ENCODE measurements around the gene NAV1. TPM values are rescaled to one million over a fixed set of nuclear protein-coding genes. Genes with fewer than 3 reads are reported as not detected.
A peak's percentile ranks its signal among the peaks of the same experiment; 100 is the strongest.

NAV1 gene
- total RNA-seq, 2 donors from 2014 or later, result 0.21 to 1.2 TPM

GRCh38 chr1:201553496-201554189, 14.7 kb downstream of the NAV1 start:
- Mint-ChIP-seq H3K4me3 (no peak overlapping the region), H3K27me3 (peaks cover 9 to 18% of the 10 kb centered on the region in 2 donors), H3K36me3 (no peaks in the 10 kb centered on the region), H3K27ac (no peak overlapping the region), H3K4me1 (ENCODE audit: low read depth in 2 of 2) (no peaks in the 10 kb centered on the region), H3K9me3 (no peaks in the 10 kb centered on the region)
- DNase-seq (ENCODE audit: low spot score) (no peak), ATAC-seq (no peak)

GRCh38 chr1:201554190-201554600, 15.3 kb downstream of the NAV1 start:
- no peak overlapping the region for H3K27ac Mint-ChIP-seq
- ATAC-seq, result no peak
- H3K36me3 Mint-ChIP-seq, result no peaks in the 10 kb centered on the region
- no peaks in the 10 kb centered on the region for H3K4me1 Mint-ChIP-seq (ENCODE audit: low read depth in 2 of 2)
- H3K4me3 Mint-ChIP-seq, result no peak overlapping the region
- DNase-seq (ENCODE audit: low spot score), result no peak
- peaks cover 9 to 18% of the 10 kb centered on the region in 2 donors for H3K27me3 Mint-ChIP-seq
- H3K9me3 Mint-ChIP-seq, result no peaks in the 10 kb centered on the region

- peaks cover 3 to 4% of the 10 kb centered on the region in 2 donors for H3K4me1 Mint-ChIP-seq (ENCODE audit: low read depth in 2 of 2)
- no peak overlapping the region for H3K4me3 Mint-ChIP-seq
- no peaks in the 10 kb centered on the region for H3K9me3 Mint-ChIP-seq
- peaks cover 10 to 18% of the 10 kb centered on the region in 2 donors for H3K27me3 Mint-ChIP-seq
- ATAC-seq (no peak), DNase-seq (ENCODE audit: low spot score) (no peak)
- no peak overlapping the region for H3K27ac Mint-ChIP-seq
- H3K36me3 Mint-ChIP-seq, result no peaks in the 10 kb centered on the region
Measured at GRCh38 chr1:201554789-201555592, 16.1 kb downstream of the NAV1 start.

GRCh38 chr1:201555593-201555945, 16.6 kb downstream of the NAV1 start:
- H3K9me3 Mint-ChIP-seq, result no peaks in the 10 kb centered on the region
- peaks cover 11 to 18% of the 10 kb centered on the region in 2 donors for H3K27me3 Mint-ChIP-seq
- H3K27ac Mint-ChIP-seq, result no peak overlapping the region
- no peaks in the 10 kb centered on the region for H3K36me3 Mint-ChIP-seq
- DNase-seq (ENCODE audit: low spot score), result no peak
- peaks cover 5% of the 10 kb centered on the region in 2 donors for H3K4me1 Mint-ChIP-seq (ENCODE audit: low read depth in 2 of 2)
- ATAC-seq, result no peak
- no peak overlapping the region for H3K4me3 Mint-ChIP-seq

- Mint-ChIP-seq H3K27me3 (peaks cover 11 to 18% of the 10 kb centered on the region in 2 donors), H3K9me3 (no peaks in the 10 kb centered on the region), H3K36me3 (no peaks in the 10 kb centered on the region), H3K4me1 (ENCODE audit: low read depth in 2 of 2) (peaks cover 5% of the 10 kb centered on the region in 2 donors), H3K4me3 (no peak overlapping the region), H3K27ac (no peak overlapping the region)
- ATAC-seq, result no peak
- no peak for DNase-seq (ENCODE audit: low spot score)
Measured at GRCh38 chr1:201556841-201557571, 18.1 kb downstream of the NAV1 start.

- Mint-ChIP-seq H3K36me3 (no peaks in the 10 kb centered on the region), H3K4me1 (ENCODE audit: low read depth in 2 of 2) (peaks cover 5% of the 10 kb centered on the region in 2 donors), H3K9me3 (no peaks in the 10 kb centered on the region), H3K4me3 (no peak overlapping the region), H3K27ac (no peak overlapping the region), H3K27me3 (peaks cover 11 to 18% of the 10 kb centered on the region in 2 donors)
- ATAC-seq, result no peak
- DNase-seq (ENCODE audit: low spot score), result no peak
Measured at GRCh38 chr1:201557572-201557958, 18.6 kb downstream of the NAV1 start.

GRCh38 chr1:201559679-201560162, 20.8 kb downstream of the NAV1 start:
- H3K36me3 Mint-ChIP-seq, result no peaks in the 10 kb centered on the region
- no peak overlapping the region for H3K27ac Mint-ChIP-seq
- DNase-seq (ENCODE audit: low spot score), result peak; percentile 76
- H3K4me1 Mint-ChIP-seq (ENCODE audit: low read depth in 2 of 2), result peaks cover 5% of the 10 kb centered on the region in 2 donors
- H3K9me3 Mint-ChIP-seq, result no peaks in the 10 kb centered on the region
- ATAC-seq, result peak; percentile 74 to 81
- no peak overlapping the region for H3K4me3 Mint-ChIP-seq
- peaks cover 6 to 8% of the 10 kb centered on the region in 2 donors for H3K27me3 Mint-ChIP-seq

GRCh38 chr1:201560328-201561194, 21.6 kb downstream of the NAV1 start:
- ATAC-seq, result no peak
- no peak overlapping the region for H3K4me3 Mint-ChIP-seq
- H3K36me3 Mint-ChIP-seq, result no peaks in the 10 kb centered on the region
- DNase-seq (ENCODE audit: low spot score), result no peak
- no peak overlapping the region for H3K27ac Mint-ChIP-seq
- peaks cover 0 to 2% of the 10 kb centered on the region in 2 donors for H3K27me3 Mint-ChIP-seq
- H3K9me3 Mint-ChIP-seq, result no peaks in the 10 kb centered on the region
- H3K4me1 Mint-ChIP-seq (ENCODE audit: low read depth in 2 of 2), result peaks cover 5% of the 10 kb centered on the region in 2 donors

GRCh38 chr1:201561195-201561564, 22.3 kb downstream of the NAV1 start:
- Mint-ChIP-seq H3K4me1 (ENCODE audit: low read depth in 2 of 2) (peaks cover 5% of the 10 kb centered on the region in 2 donors), H3K9me3 (no peaks in the 10 kb centered on the region), H3K27me3 (peaks cover 0 to 2% of the 10 kb centered on the region in 2 donors), H3K4me3 (no peak overlapping the region), H3K27ac (no peak overlapping the region), H3K36me3 (no peaks in the 10 kb centered on the region)
- DNase-seq (ENCODE audit: low spot score), result no peak
- ATAC-seq, result no peak

- no peak overlapping the region for H3K4me3 Mint-ChIP-seq
- no peaks in the 10 kb centered on the region for H3K9me3 Mint-ChIP-seq
- DNase-seq (ENCODE audit: low spot score) (no peak), ATAC-seq (no peak)
- no peak overlapping the region for H3K27ac Mint-ChIP-seq
- peaks cover 5% of the 10 kb centered on the region in 2 donors for H3K4me1 Mint-ChIP-seq (ENCODE audit: low read depth in 2 of 2)
- H3K27me3 Mint-ChIP-seq, result peaks cover 0 to 5% of the 10 kb centered on the region in 2 donors
- no peaks in the 10 kb centered on the region for H3K36me3 Mint-ChIP-seq
Measured at GRCh38 chr1:201561601-201562000, 22.7 kb downstream of the NAV1 start.

- DNase-seq (ENCODE audit: low spot score) (no peak), ATAC-seq (no peak)
- Mint-ChIP-seq H3K36me3 (no peaks in the 10 kb centered on the region), H3K27me3 (peaks cover 0 to 5% of the 10 kb centered on the region in 2 donors), H3K9me3 (no peaks in the 10 kb centered on the region), H3K4me3 (no peak overlapping the region), H3K4me1 (ENCODE audit: low read depth in 2 of 2) (peaks cover 5% of the 10 kb centered on the region in 2 donors), H3K27ac (no peak overlapping the region)
Measured at GRCh38 chr1:201562257-201562656, 23.3 kb downstream of the NAV1 start.

- ATAC-seq, result no peak
- Mint-ChIP-seq H3K27me3 (peaks cover 0 to 5% of the 10 kb centered on the region in 2 donors), H3K27ac (no peak overlapping the region), H3K4me1 (ENCODE audit: low read depth in 2 of 2) (peaks cover 5% of the 10 kb centered on the region in 2 donors), H3K36me3 (no peaks in the 10 kb centered on the region), H3K9me3 (no peaks in the 10 kb centered on the region), H3K4me3 (no peak overlapping the region)
- DNase-seq (ENCODE audit: low spot score), result no peak
Measured at GRCh38 chr1:201562659-201563405, 23.9 kb downstream of the NAV1 start.

Measured in natural killer cell treated with Interleukin-12 subunit alpha and Interleukin-12 subunit beta and Interleukin-15 and Interleukin-18, amount 100 ng/mL, for 72 hours (primary cell).